ENCODE data around the gene CEP57L1. TPM values are rescaled to one million over a fixed set of nuclear protein-coding genes. Genes with fewer than 3 reads are reported as not detected.

CEP57L1 gene
- total RNA-seq, 1 donor from 2014 or later: 22.2 TPM

GRCh38 chr6:109075934-109076333, 19.4 kb upstream of the CEP57L1 start:
- no peaks in the 10 kb centered on the region for H3K9me3 Mint-ChIP-seq
- no peak for TF ChIP-seq CTCF (IDR thresholded peaks at IDR 0.05; ENCODE audit: unreplicated experiment)
- H3K27me3 Mint-ChIP-seq (ENCODE audit: low read depth): no peaks in the 10 kb centered on the region
- no peak for DNase-seq (ENCODE audit: low spot score in 2 of 2, unreplicated experiment in 2 of 2)
- H3K4me1 Mint-ChIP-seq: peaks cover 19% of the 10 kb centered on the region
- no peak overlapping the region for H3K27ac Mint-ChIP-seq
- no peak overlapping the region for H3K4me3 Mint-ChIP-seq
- H3K36me3 Mint-ChIP-seq: no peaks in the 10 kb centered on the region

GRCh38 chr6:109076377-109076776, 18.9 kb upstream of the CEP57L1 start:
- no peaks in the 10 kb centered on the region for H3K27me3 Mint-ChIP-seq (ENCODE audit: low read depth)
- no peak for DNase-seq (ENCODE audit: low spot score in 2 of 2, unreplicated experiment in 2 of 2)
- no peaks in the 10 kb centered on the region for H3K36me3 Mint-ChIP-seq
- peaks cover 14% of the 10 kb centered on the region for H3K4me1 Mint-ChIP-seq
- no peaks in the 10 kb centered on the region for H3K9me3 Mint-ChIP-seq
- H3K27ac Mint-ChIP-seq: no peak overlapping the region
- no peak for TF ChIP-seq CTCF (IDR thresholded peaks at IDR 0.05; ENCODE audit: unreplicated experiment)
- no peak overlapping the region for H3K4me3 Mint-ChIP-seq

GRCh38 chr6:109079981-109080380, 15.3 kb upstream of the CEP57L1 start:
- H3K36me3 Mint-ChIP-seq: no peaks in the 10 kb centered on the region
- no peak overlapping the region for H3K4me3 Mint-ChIP-seq
- H3K27me3 Mint-ChIP-seq (ENCODE audit: low read depth): no peaks in the 10 kb centered on the region
- H3K4me1 Mint-ChIP-seq: peaks cover 5% of the 10 kb centered on the region
- TF ChIP-seq CTCF (IDR thresholded peaks at IDR 0.05; ENCODE audit: unreplicated experiment): no peak
- DNase-seq (ENCODE audit: low spot score in 2 of 2, unreplicated experiment in 2 of 2): no peak
- no peaks in the 10 kb centered on the region for H3K9me3 Mint-ChIP-seq
- H3K27ac Mint-ChIP-seq: no peak overlapping the region

GRCh38 chr6:109081026-109081425, 14.3 kb upstream of the CEP57L1 start:
- no peak for DNase-seq (ENCODE audit: low spot score in 2 of 2, unreplicated experiment in 2 of 2)
- Mint-ChIP-seq H3K9me3 (no peaks in the 10 kb centered on the region), H3K27me3 (ENCODE audit: low read depth) (no peaks in the 10 kb centered on the region), H3K4me3 (no peak overlapping the region), H3K27ac (no peak overlapping the region), H3K36me3 (no peaks in the 10 kb centered on the region), H3K4me1 (peaks cover 5% of the 10 kb centered on the region)
- no peak for TF ChIP-seq CTCF (IDR thresholded peaks at IDR 0.05; ENCODE audit: unreplicated experiment)

- no peak for TF ChIP-seq CTCF (IDR thresholded peaks at IDR 0.05; ENCODE audit: unreplicated experiment)
- no peak for DNase-seq (ENCODE audit: low spot score in 2 of 2, unreplicated experiment in 2 of 2)
- no peak overlapping the region for H3K4me3 Mint-ChIP-seq
- H3K27ac Mint-ChIP-seq: no peak overlapping the region
- H3K36me3 Mint-ChIP-seq: no peaks in the 10 kb centered on the region
- peaks cover 2% of the 10 kb centered on the region for H3K4me1 Mint-ChIP-seq
- H3K27me3 Mint-ChIP-seq (ENCODE audit: low read depth): no peaks in the 10 kb centered on the region
- H3K9me3 Mint-ChIP-seq: no peaks in the 10 kb centered on the region
These were observed 13.7 kb upstream of the CEP57L1 start for GRCh38 chr6:109081516-109082187.

GRCh38 chr6:109082188-109082577, 13.1 kb upstream of the CEP57L1 start:
- no peaks in the 10 kb centered on the region for H3K4me1 Mint-ChIP-seq
- DNase-seq (ENCODE audit: low spot score in 2 of 2, unreplicated experiment in 2 of 2): no peak

More at GRCh38 chr6:109082188-109082577, 13.1 kb upstream of the CEP57L1 start:
- no peak overlapping the region for H3K4me3 Mint-ChIP-seq
- no peaks in the 10 kb centered on the region for H3K36me3 Mint-ChIP-seq
- H3K9me3 Mint-ChIP-seq: no peaks in the 10 kb centered on the region
- no peaks in the 10 kb centered on the region for H3K27me3 Mint-ChIP-seq (ENCODE audit: low read depth)
- no peak overlapping the region for H3K27ac Mint-ChIP-seq
- TF ChIP-seq CTCF (IDR thresholded peaks at IDR 0.05; ENCODE audit: unreplicated experiment): no peak
